HG02840 (cell line): ENCODE measurements around the gene ALPK3.
"Not testable (repeated sequence)": the region's sequence is repeated elsewhere in the genome, so short reads cannot be mapped to it uniquely, and the experiment has no call there.

Experiments used
- ATAC-seq: cut with Tn5 transposase; IDR thresholded peaks from one replicate; pipeline ENCODE4 v1.9.1; 2021; ENCODE audit warnings: mild to moderate bottlenecking, moderate library complexity, moderate number of reproducible peaks; ENCODE audit not compliant: unreplicated experiment, low FRiP score

The ALPK3 gene

GRCh38 chr15:84865074-84865569 is 48.0 kb downstream of the ALPK3 start:
- ATAC-seq = no peak

GRCh38 chr15:84868037-84868880 is 51.1 kb downstream of the ALPK3 start:
- ATAC-seq = no peak

GRCh38 chr15:84869510-84869909 is 52.4 kb downstream of the ALPK3 start:
- no peak for ATAC-seq

GRCh38 chr15:84871428-84871985 is 54.4 kb downstream of the ALPK3 start:
- ATAC-seq = no peak

- ATAC-seq = no peak
Measured at GRCh38 chr15:84872009-84872910, 55.1 kb downstream of the ALPK3 start.

- no peak for ATAC-seq
Measured at GRCh38 chr15:84873997-84874396, 56.8 kb downstream of the ALPK3 start.

- no peak for ATAC-seq
Measured at GRCh38 chr15:84874981-84875699, 58.0 kb downstream of the ALPK3 start.

GRCh38 chr15:84876269-84876668 is 59.1 kb downstream of the ALPK3 start:
- no peak for ATAC-seq

- ATAC-seq = not testable (repeated sequence)
Measured at GRCh38 chr15:84877701-84878100, 60.5 kb downstream of the ALPK3 start.

GRCh38 chr15:84878504-84878903 is 61.3 kb downstream of the ALPK3 start:
- ATAC-seq = no peak

- ATAC-seq = no peak
Measured at GRCh38 chr15:84879088-84879780, 62.1 kb downstream of the ALPK3 start.

- ATAC-seq = no peak
Measured at GRCh38 chr15:84880007-84880406, 62.9 kb downstream of the ALPK3 start.

- no peak for ATAC-seq
Measured at GRCh38 chr15:84880822-84881519, 63.8 kb downstream of the ALPK3 start.

GRCh38 chr15:84881520-84881830 is 64.3 kb downstream of the ALPK3 start:
- ATAC-seq = no peak

GRCh38 chr15:84883466-84883865 is 66.3 kb downstream of the ALPK3 start:
- ATAC-seq = no peak

GRCh38 chr15:84883916-84884781 is 67.0 kb downstream of the ALPK3 start, which contains the start of gene SLC28A1:
Gene SLC28A1 (plus strand): TSS chr15:84884662. CDS start chr15:84887761, 3,099 bp downstream.
- no peak for ATAC-seq

- no peak for ATAC-seq
Measured at GRCh38 chr15:84885801-84886200, 68.6 kb downstream of the ALPK3 start.
